Measurements from ENCODE around the gene USP16.
"Not testable (repeated sequence)": the region's sequence is repeated elsewhere in the genome, so short reads cannot be mapped to it uniquely, and the experiment has no call there.

USP16 gene

DNA sequence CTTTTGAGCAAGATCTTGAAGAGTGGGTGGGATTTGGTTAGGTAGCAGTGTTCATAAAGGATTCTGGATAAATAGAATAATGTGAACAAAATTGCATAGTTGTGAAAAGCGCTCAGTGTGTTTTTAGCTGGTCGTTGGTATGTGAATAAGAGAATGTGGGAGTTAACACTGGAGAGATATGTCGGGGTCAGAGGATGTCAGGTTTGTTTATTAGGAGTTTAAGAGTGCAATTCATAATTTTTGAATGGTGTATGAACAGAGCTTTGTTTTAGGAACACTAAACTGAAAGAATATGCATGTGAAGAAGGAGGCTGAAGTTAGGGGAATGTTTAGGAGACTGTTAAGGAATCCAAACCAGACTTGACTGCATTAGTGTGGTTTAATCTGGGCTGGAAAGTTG lies 9.4 kb downstream of the USP16 start:
- ATAC-seq (no peak), DNase-seq (no peak)

DNA sequence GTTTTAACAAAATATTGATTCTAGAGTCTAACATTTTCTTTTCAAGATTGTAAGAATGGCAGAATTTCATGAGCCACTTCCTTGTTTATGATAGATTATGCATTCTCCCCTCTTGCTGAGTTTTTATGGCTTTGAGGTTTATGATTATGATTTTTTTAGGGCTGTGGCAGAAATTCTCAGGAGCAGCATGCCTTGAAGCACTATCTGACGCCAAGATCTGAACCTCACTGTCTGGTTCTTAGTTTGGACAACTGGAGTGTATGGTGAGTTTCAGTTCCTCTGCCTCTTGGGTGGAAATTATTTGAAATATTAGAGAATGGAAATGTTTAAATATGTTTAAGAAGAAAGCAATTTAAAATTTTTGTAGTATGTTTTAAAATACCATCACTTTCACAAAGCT lies 10.2 kb downstream of the USP16 start:
- ATAC-seq (no peak), DNase-seq (no peak)

DNA sequence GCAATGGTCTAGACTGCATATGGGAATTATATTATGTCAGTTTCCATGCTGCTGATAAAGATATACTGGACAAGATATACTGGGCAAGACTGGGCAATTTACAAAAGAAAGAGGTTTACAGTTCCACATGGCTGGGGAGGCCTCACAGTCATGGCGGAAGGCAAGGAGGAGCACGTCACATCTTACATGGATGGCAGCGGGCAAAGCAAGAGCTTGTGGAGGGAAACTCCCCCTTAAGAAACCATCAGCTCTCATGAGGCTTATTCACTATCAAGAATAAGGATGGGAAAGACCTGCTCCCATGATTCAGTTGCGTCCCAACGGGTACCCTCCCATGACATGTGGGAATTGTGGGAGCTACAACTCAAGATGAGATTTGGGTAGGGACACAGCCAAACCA lies 27.8 kb downstream of the USP16 start:
- DNase-seq = no peak
- ATAC-seq = no peak

DNA sequence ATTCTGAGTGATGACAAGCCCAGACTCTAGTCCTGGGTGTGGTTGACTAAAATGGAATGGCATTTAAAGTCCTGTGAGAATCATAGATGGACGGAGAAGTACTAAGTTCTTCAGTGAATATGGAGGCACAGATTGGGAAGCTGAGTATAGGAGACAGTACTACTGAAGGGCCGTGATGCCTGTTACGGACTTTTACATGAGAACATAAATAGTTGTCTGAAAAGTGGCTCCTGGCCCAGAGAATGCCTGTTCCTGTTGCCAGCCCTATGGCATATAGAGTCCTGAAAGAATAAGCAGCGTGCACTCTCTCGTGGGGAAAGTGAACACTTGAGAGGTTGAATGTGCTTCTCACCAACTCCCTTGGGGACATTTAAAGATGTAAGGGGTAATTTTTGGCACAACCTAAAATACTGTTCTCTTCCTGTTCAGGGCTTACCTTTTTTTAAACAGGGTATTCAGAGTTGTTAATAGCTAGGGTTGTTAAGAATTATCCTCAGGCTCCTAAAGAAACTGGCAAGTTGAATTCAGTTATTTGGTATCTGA lies 28.6 kb downstream of the USP16 start:
- no peak for ATAC-seq

DNA sequence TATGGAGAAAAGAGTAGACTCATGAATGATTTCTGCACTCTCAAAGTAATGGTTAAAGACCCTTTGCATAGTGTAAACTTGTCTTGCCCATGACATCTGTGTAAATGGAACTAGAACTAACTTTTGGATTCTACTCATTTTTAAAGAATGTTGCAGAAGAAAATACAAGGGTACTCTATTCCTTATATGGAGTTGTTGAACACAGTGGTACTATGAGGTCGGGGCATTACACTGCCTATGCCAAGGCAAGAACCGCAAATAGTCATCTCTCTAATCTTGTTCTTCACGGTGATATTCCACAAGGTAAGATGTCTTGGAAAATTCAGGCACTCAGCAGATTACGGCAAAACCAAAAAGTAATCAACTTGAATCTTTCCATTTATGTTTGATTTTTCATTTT lies 29.2 kb downstream of the USP16 start:
- peak; percentile 20 for ATAC-seq
- DNase-seq = no peak

More for the DNA sequence above, 28.6 kb downstream of the USP16 start:
- DNase-seq = no peak

DNA sequence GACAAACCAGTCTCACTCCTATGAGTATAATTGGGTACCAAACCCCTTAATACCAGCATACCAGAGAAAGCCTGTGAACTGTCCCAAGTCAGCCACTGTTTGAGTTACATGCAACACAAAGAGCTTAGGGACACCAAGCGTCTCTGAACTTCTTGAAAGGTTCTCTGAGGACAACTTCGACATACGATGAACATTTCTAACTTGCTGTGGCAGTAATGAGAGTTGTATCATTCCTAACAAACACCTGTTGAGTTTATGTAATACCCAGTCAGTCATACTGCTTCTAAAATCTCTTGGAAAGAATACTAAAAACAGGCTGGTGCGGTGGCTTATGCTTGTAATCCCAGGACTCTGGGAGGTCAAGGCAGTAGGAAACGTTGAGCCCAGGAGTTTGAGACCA lies 30.6 kb downstream of the USP16 start:
- ATAC-seq (no peak), DNase-seq (no peak)

DNA sequence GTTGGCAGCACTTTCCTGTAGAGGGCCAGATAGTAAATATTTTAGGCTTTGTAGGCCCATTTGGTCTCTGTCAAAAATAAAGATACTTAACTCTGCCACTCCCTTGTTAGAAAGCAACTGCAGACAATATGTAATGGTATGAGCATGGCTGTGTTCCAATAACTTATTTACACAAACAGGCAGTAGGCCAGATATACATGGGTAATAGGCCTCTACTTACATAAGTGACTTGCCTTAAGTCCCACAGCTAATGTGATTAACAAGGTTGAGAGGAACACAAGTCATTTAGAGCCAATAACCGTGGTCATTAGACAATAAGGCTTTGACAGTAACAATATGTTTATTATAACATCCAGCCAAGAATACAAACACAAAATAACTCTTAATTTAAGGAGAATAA lies 31.5 kb downstream of the USP16 start:
- DNase-seq = no peak
- ATAC-seq = no peak

DNA sequence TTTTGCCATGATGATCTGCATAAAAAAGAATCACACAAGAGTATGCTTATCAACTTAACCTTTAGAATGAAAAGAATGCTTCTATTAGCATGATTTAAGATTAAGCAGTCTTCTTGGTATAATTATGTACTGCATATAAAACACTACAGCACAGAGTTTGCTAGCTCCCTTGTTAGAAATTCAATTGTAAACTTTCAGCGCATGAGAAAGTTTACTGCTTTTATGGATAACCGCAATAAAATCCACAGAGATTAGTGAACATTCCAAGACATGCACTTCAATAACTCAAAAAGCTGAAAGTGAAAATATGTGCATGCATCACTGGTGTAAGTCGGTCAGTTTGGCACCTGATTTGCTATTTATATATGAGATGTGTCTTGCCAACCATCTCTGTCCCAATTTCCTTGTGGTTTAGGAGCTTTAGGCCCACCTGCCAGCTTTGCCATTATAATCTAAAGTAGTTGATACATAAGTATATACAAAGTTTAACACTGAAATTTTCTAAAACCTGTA lies 32.1 kb downstream of the USP16 start:
- DNase-seq (no peak), ATAC-seq (no peak)

DNA sequence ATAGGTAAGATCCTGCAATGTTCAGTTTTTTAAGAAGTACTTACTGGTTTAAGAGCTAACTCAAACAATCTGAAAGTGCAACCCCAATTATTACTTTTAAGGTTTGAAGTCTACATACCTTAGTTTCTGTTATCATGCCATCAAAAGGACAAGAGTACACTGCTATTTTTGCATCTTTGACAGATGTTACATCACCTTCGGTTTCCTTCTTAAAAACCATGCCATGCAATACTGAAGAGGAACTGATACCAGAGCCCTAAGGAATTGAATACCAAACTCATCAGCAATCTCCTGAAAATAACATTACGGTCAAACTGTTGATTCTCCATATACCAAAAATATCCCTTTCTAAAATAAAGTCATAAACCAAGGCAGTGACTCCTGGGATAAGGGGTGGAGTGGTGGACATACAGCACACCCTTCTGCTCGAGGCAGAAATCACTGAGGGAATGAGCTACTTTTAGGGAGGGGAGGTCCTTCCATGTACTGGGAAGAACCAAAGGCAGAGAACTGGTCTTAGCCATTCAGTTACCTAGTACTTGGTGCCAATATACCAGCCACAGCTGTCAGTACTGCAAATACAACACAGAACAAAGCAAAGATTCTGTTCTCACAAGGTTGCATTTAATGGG lies 40.5 kb downstream of the USP16 start:
- no peak for ATAC-seq
- no peak for DNase-seq

DNA sequence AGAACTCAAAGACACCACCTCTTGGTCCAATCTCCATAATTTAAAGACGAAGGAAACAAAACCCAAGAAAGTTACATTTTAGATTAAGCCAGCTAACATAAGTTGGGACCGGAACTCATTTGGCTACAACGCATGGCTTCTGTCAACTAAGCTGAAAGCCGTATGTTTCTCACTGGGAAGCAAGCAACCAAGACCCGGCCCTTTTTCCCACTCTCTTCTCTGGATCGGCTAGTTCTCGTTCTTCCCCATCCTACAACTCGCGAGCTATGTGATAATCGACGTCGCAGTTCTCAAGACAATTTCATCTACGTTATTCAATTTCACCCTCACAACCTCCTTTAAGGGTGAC lies 48.4 kb downstream of the USP16 start:
- ATAC-seq (no peak), DNase-seq (no peak)

DNA sequence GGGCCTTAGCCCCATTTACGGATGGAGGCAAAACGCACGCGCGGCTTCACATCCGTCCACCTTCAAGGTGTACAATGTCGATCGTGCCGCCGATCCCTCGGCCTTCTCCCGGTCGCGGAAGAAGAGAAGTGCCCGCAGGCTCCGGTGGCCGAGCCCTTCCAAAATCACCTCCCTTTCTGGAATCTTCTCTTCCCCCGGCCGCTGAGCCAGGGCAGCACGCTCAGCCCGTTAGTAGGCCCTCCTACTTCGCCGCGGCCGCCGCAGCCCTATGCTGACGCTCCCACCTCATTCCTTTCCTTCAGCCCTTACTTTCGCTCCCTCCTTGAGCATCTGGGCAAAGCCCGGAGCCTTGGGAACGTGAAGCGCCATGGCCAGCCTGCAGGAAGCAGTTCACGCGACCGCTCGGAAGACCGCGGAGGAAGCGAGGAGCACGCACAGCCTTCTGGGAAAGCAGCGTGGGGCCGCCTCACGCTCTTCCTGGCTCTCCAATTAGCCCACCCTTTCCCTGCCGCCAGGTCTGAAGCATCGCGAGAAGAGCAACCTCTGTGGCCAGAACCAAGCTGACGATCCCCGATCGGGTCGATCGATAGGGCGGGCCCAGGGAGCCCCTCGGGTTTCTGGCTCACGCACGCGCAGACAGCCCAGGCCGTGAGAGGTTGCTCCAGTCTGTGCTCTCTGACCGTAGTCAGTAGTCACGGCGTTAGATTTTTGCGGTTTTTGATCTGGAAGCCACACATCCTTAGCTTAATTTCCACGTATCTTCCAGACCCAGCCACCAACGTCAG lies 48.9 kb downstream of the USP16 start, which contains the start of gene CCT8:
CCT8 (minus strand) TSS at position 427 of the 785 bp plus-strand sequence; CDS start at position 369, 58 bp downstream.
- DNase-seq (peak; percentile 98), ATAC-seq (peak; percentile 94)

DNA sequence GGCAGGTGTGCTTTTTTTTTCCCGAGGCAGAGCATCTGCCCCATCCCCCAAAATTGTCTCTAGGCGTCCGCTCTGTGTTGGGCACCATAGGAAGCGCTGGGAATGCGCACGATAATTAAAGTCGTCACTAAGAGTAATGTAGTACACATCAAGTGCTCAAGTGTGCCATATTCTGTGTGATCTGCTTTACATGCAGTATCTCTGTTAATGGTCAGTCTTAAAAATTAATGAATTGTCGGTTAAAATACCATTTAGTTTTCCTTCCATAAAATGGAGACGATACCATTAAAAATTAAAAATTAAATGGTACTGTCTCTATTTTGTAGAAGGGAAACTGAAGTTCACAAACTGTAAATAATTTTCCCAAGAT lies 49.5 kb downstream of the USP16 start:
- ATAC-seq (peak; percentile 3), DNase-seq (no peak)

DNA sequence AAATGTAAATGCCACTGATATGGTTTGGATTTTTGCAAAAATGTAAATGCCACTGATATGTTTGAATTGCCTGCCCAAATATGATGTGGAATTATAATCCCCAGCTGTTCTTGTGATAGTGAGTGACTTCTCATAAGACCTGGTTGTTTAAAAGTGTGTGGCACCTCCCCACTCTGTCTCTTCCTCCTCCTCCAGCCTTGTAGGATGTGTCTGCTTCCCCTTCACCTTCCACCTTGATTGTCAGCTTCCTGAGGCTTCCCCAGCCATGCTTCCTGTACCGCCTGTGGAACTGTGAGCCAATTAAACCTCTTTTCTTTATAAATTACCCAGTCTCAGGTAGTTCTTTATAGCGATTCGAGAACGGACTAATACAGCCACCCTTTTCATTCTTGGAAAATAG lies 50.3 kb downstream of the USP16 start:
- ATAC-seq = no peak
- no peak for DNase-seq

DNA sequence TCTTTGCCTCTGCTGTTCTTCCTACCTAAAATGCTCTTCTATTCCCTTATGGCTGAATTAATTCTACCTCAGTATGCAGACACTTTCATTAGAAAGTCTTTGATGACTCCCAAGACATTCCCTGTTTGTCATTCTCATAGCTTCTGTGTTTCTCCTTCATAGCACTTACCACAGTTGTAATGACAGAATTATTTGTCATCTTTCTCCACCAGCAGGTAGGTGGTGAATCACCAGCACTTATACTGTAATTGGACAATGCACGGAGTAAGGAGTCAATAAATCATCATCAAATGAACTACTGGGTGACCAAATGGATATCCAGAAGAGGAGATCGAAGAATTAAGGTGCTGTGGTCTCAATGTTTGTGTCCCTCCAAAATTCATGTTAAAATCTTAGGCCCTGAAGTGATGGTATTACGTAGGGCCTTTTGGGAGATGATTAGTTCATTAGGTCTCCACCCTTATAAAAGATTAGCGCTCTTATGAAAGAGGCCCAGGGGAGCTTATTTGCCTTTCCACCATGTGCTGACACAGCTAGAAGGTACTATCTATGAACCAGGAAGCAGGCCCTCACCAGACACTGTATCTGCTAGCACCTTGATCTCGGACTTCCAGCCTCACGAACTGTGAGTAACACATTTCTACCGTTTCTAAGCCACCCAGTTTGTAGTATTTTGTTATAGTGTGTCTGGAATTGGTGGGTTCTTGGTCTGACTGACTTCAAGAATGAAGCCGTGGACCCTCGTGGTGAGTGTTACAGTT lies 51.4 kb downstream of the USP16 start:
- ATAC-seq (no peak), DNase-seq (no peak)

DNA sequence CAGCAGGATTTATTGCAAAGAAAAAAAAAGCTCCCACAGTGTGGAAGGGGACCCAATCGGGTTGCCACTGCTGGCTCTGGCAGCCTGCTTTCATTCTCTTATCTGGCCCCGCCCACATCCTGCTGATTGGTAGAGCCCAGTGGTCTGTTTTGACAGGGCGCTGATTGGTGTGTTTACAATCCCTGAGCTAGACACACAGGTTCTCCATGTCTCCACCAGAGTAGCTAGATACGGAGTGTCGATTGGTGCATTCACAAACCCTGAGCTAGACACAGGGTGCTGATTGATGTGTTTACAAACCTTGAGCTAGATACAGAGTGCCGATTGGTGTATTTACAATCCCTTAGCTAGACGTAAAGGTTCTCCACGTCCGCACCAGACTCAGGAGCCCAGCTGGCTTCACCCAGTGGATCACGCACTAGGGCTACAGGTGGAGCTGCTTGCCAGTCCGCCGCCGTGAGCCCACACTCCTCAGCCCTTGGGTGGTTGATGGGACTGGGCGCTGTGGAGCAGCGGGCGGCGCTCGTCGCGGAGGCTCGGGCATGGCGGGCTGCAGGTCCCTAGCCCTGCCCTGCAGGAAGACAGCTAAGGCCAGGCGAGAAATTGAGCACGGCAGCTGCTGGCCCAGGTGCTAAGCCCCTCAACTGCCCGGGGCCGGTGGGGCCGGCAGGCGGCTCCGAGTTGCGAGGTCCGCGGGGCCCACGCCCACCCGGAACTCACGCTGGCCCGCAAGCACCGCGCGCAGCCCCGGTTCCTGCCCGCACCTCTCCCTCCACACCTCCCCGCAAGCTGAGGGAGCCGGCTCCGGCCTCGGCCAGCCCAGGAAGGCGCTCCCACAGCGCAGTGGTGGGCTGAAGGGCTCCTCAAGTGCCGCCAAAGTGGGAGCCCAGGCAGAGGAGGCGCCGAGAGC lies 52.5 kb downstream of the USP16 start:
- not testable (repeated sequence) for ATAC-seq
- peak; percentile 78 for DNase-seq

DNA sequence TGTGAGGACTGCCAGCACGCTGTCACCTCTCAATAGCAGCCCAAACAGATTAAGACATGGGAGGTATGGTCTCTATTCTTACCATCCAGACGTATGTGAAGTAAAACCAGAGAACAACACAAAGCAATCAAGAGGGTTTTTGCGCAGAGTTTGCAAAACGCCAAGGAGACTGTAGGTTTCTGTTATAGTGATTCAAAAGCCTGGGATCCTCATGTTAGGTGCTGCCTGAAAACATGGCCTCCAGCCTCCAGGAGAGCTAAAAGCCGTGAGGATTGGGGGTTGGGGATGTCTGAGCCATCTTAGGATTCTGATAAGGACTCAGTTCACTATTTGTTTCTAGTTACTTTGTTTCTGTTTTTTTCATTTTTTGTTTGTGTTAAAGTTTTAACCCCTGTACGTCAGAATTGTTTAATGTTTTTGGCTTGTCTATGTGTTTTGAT lies 53.2 kb downstream of the USP16 start:
- DNase-seq = peak; percentile 49
- ATAC-seq = no peak

DNA sequence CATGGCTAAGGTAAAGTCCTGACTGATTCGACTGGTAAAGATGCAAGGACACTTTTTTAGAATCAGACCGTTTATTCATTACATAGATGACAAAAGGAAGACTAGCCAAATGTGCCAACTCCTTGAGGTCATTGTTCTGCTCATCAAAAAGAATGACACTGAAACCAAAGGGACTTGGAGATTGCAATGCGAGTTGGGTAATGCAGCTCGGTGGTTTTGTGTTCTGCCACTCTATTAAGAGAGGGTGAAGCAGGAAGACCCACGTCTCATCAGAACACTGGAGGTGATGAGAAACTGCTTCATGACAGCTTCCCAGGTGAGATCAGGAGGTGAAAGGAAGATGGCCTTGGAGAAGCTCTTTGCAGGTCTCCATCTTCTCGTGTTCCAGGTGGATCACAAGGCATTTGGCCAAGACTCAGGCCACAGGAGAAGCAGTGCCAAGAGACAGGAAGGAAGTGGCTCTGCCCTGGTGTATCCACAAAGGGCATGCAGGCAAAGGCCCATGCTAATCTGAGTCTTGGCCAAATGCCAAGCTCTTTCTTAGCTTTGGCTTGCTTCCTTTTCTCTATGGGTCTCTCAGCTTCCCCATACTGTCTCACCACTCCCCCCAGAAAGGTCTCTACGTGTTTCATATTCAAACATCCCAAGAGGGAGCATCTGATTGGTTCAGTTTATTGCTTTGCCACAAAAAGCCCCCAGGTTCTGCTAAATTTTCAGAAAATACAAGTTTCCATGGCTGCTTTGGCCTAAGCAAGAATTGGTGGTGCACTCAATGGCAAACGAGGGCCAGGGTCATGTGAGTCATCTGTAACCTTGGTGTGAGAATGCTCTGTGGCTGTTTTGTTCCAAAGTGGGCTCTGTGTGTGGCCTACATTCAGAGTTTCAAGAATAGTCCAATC lies 54.6 kb downstream of the USP16 start:
- ATAC-seq = peak; percentile 81
- DNase-seq = peak; percentile 62

DNA sequence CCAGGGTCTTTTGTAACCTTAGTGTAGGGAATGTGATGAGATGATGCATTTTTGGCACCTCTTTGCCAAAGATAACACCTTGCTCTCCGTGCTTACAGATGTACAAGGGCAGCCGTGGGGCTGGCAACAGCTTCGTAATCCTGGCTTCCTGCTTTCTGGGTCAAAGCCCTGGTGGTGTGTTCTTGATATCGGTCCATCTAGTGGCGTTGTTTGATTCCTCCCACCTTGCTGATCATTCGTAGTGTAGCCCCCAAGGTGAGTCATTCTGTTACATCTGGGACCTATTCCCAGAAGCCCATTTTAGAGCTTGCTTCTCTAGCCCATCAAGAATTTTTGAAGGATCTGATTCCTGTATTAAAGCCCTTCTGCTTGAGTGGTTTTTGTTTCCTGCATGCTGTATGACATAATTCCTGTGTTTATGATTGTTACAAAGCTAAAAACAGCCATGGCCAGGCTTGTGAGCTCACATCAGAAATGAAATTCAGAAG lies 56.0 kb downstream of the USP16 start:
- ATAC-seq (no peak), DNase-seq (peak; percentile 27)

DNA sequence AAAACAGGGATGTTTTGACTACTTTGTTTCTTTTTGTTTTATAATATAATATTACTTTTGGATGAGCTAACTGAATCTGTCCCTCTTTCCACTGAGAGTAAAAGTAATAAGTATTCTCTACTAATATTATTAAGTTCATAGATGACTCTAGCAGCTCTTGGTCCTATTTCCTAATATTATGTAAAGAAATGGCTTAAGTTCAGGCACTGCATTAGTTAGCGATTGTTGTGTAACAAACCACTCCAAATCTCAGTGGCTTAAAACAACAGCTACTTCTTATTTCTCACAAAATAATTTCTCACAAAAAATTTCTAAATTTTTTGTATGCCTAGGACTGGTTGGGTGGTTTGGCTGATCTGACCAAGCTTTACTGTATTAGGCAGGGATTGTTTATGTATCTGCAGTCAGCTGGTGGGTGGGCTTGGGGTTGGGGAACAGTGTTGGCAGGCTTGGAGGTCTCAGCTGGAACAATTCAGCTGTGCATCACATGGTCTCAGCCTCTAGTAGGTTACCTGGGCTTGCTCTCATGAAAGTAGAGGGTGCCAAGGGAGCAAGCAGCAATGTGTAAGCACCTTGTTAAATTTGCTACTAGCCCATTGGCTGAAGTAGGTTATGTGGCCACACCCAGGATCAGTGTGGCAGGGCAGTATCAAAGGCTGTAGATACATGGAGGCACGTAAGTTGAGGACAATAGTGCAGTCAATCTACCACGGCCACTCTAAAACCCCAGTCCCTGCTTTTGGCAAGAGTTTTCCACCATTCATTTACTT lies 57.8 kb downstream of the USP16 start:
- ATAC-seq (no peak), DNase-seq (no peak)

DNA sequence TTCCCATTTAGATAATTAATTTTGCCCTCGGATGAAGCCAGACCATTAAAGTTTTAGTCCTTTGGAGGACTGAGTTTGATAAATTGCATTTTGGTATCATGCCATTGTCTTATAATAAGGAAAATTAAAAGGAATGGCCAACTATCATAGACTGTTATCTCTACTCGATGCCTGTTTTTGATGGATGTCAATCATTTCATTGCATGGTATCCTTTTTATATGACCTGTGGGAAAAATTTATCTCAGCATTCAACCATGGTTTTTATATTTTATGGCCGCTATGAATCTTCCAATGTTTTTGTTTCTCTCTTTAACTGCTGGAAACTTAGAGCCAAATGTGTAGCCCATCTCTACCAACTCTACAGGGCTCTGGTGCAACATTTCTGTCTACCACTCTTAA lies 58.8 kb downstream of the USP16 start:
- DNase-seq (no peak), ATAC-seq (no peak)
